ENCODE measurements around the gene FZD4.
"Not testable (repeated sequence)": the region's sequence is repeated elsewhere in the genome, so short reads cannot be mapped to it uniquely, and the experiment has no call there.

Gene FZD4

GRCh38 chr11:86972734-86973133, 17.5 kb upstream of the FZD4 start:
- DNase-seq, result no peak

GRCh38 chr11:86969258-86969657, 14.1 kb upstream of the FZD4 start:
- DNase-seq, result no peak

DNA sequence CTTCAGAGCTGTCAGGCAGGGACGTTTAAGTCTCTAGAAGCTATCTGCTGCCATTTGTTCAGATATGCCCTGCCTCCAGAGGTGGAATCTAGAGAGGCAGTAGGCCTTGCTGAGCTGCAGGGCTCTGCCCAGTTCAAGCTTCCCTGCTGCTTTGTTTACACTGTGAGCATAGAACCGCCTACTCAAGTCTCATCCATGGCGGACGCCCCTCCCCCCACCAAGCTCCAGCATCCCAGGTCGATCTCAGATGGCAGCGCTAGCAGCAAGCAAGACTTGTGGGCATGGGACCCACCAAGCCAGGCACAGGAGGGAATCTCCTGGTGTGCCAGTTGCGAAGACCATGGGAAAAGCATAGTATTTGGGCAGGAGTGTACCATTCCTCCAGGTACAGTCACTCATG, 12.4 kb upstream of the FZD4 start:
- DNase-seq, result not testable (repeated sequence)

GRCh38 chr11:86957976-86958646, 2.9 kb upstream of the FZD4 start:
- DNase-seq, result no peak

- no peak for DNase-seq
These were observed 1.7 kb upstream of the FZD4 start for GRCh38 chr11:86956905-86957195.

DNA sequence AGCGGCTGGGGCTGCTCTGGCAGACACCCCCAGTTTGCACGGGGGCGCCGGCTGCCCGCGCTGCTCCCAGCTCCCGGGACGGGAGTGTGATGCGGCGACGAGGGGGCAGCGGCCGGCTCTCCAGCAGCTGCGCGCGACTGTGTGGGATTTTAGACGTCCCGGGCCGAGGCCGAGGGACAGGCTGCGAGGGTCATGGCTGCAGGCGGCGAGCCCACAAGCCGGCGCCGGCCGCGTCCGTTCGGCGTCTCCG, 159 bp downstream of the FZD4 start:
- DNase-seq, result no peak

DNA sequence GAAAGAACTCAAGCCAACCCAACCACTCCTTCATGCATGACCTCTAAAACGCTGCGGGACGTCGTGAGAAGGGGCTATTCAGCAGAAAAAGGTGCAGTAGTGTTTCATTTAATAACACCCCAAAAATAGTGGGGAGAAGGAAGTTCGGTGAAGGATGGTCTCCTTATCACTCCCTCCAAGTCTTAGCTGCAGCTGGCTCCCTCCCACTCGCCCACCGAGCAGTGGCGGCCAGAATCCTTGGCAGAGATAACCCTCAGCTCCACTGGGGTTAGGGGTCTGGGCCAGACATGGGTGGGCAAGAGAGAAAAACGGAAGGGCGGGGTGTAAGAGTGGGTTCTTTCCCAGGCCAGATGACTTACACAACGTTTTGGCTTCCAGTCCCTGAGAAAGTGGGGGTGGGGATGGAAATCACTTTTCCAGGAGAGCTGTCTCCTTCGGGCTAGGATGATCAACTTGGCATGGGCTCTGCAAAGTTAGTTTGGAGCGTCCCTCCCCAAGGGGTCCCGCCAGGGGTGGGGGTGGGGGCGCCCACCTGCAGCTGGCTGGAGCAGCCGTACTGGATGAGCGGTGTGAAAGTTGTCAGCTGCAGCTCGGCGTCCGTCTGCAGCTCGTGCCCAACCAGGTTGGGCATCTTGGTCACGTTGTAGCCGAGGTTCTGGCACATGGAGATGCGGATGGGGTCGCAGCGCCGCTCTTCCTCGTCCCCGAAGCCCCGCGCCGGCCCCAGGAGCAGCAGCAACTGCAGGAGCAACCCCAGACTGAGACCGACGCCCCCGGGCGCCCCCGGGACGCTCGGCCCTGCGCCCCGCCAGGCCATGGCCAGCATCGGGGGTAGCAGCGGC, 705 bp downstream of the FZD4 start:
- no peak for DNase-seq

GRCh38 chr11:86952221-86952875, 2.8 kb downstream of the FZD4 start:
- no peak for DNase-seq

- DNase-seq, result no peak
These were observed 3.5 kb downstream of the FZD4 start for GRCh38 chr11:86951706-86952105.

DNA sequence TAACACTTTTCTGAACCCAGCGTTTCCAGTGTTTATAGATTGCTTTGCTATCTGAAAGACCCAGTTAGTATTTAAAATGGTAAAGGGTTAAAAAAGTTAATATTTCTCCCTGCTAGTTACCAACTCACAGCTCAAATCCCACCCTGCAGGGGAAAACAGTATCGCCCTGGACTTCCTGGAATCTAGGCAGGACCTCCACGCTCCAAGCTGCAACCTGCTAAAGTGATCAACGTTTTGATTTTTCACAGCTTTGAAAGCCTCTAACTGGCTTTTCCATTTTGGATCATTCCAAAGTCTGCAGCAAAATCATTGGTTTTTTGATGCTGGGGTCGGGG, 4.6 kb downstream of the FZD4 start:
- no peak for DNase-seq

- no peak for DNase-seq
These were observed 5.1 kb downstream of the FZD4 start for GRCh38 chr11:86949995-86950660.

DNA sequence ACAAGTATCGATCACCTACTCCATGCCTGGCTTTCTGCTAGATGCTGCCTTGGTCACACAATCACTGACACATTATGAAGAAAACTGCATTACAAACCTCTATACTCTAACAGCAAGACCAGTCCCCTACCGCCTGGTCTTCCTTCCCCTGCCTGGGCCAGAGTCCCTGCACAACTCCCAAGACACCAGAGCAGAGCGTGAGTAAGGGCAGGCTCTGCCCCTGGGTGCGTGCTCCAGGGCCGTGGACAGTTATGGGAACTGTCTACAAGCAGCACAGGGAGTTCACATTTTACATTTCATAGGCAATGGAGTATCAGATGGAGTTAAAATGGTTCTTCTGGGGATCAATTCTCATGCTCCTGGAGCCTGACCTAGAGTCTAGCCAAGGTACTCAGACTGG, 6.5 kb downstream of the FZD4 start:
- DNase-seq, result no peak

DNA sequence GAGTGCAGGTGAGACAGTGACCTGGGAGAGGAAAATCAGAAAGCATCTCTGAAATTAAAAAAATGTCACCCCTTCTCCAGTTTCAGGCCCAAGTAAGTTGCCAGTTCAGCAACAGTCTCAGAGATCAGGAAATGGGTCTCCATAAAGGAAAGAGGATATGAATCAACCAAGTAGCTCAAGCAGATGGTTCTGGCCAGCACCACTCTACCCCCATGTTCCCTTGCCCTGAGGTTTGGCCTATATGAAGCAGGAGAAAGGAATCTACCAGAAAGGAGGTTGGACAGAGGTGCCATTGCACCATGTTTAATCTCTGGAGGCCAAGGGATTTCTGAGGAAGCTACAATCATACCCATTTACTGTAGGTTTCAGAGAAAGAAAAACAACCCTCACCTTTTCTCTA, 7.7 kb downstream of the FZD4 start:
- no peak for DNase-seq

DNA sequence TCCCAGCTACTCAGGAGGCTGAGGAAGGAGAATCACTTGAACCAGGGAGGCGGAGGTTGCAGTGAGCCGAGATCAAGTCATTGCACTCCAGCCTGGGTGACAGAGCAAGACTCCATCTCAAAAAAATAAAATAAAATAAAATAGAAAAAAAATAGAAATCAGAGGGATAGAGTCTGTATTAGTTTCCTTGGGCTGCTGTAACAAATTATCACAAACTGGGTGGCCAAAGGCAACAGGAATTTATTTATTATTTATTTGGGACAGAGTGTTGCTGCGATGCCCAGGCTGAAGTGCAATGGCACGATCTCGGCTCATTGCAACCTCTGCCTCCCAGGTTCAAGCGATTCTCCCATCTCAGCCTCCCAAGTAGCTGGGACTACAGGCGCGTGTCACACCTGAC, 11.7 kb downstream of the FZD4 start:
- not testable (repeated sequence) for DNase-seq

DNA sequence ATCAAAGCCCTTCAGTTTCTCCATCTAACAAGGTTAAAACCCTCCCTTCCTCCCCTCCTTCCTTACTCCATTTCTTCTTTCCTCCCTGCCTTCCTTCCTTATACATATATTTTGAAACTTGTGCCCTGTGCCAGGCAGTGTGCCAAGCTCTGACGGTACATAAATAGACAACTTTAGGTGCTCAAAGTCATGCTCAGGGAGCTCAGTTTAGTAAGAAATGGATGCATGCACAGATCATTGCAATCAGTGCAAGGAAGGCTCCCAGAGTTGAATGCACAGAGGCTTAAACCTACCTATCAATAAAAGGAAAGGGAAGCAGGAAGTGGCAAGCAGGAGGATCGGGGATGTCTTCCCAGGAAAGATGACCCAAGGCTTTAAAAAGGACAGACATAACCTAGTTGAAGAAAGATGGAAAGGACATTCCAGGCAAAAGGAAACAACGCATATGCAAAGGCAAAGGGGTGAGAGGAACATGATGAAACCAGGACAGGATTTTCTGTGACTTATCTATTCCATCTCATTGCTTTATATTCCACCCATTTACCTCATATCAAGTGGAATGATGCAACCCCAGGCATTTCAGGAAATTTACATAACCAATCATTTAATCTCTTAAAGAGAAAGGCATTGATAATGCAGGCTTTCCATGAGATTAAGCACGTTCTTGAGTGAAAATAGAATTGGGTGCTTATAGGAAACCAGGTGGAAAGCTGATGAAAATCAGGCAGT, 13.2 kb downstream of the FZD4 start:
- no peak for DNase-seq

DNA sequence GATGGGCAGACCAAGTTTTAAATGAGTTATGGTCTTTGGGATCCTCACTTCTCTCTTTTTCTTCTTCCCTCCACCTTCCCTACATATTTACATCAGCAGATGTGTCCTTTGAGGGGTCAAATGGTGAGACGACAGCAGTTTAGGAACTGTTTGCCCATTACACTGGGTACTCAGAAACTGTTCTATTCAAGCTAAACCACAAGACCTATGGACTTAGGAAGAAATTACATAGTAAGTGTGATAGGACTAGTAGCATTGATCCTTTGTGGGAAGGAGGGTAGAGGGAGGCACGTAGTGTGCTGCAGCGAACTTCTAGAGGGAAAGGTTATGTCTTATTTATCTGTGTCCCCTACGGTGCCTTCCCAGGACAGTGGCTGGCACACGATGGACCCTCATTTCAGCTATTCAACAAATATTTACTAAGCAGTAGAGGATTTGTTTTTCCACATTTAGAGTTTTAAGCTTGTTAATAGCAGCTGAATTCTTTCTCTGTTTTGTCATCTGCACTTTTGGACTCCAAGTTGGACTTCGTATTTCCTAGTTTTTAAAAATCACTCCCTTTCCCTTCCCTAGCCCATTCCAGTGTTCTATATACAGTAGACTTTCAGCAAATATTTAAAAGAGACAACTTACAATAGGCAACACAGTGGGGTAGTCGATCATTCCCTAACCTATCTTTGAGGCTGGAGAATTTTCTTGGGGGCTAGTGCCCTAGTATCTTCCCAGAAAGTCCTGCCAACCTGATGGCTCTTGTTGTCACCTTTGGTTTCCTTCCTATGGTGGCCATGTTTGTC, 13.9 kb downstream of the FZD4 start:
- DNase-seq, result no peak

- DNase-seq, result no peak
These were observed 14.9 kb downstream of the FZD4 start for GRCh38 chr11:86940122-86940777.

DNA sequence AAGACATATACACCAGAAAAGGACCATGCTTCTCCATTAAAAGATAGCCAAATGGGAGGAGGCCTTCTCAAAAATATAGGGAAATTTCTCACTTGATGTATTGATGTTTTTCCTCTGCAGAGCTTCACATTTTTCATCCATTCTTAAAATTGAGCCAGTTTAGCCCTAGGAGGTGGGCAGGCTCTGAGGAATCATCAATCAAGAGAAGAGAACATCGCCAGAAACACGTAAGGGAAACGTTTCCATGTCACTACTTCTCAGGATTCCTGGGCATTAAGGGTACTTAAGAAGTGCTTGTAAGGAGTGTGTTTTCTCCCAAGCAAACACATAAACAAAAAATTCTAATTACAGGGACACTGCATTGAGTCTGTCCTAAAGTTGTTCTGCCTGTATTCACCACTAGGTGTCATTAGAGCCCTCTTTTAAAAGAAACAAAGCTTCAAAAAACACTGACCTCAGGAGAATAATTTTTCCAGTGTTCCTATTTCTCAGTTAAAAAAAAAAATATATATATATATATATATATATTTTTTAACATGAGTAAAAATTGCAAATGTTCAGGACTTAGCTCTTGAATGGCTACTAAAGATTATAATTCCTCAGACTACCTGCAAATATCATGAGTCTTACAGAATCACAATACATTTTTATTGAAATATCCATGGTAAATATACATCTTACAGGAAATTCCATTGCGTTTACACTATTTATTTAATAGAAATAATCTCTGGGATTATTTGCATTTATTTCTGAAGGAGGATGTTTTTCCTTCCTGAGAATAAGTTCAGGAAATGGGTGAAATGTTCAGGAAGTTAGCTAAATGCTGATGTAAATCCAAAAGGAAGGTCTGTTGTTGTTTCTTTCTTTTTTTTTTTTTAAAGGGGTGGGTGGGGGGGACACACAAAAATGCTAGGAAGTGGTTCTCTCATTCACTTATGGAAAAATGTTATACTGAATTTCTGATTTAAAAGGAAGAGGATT, 16.0 kb downstream of the FZD4 start:
- peak; percentile 47 for DNase-seq

- DNase-seq, result no peak
These were observed 16.8 kb downstream of the FZD4 start for GRCh38 chr11:86938203-86938899.

- not testable (repeated sequence) for DNase-seq
These were observed 17.9 kb downstream of the FZD4 start for GRCh38 chr11:86937193-86937806.
